RWPE1 (cell line): ENCODE data around the gene BSPRY.

Experiments
- CTCF ChIA-PET: fragments of 350-600 bp; sonication (Branson Sonifier 250); formaldehyde crosslinking; extraction: SDS; loops from one replicate; lab custom pipeline; 2021; lab: Yijun Ruan, JAX
- POLR2A ChIA-PET: fragments of 400-600 bp; formaldehyde crosslinking; extraction: SDS; loops from one replicate; lab custom pipeline; 2020; ENCODE audit warnings: antibody characterized with exemption; ENCODE audit not compliant: low non-redundant PET; lab: Yijun Ruan, JAX
- DNase-seq: peaks from one replicate; pipeline ENCODE4 v3.0.0; 2012; ENCODE audit warnings: low spot score
- H3K27ac ChIP-seq: fragments of 450-650 bp; 2 replicates; pipeline ENCODE4 v1.5.1; 2017
- TF ChIP-seq, protein P1 (sequence below): fragments of 450-650 bp; conservative IDR thresholded peaks from 2 replicates; pipeline ENCODE4 v1.5.1; 2017; ENCODE audit warnings: low read depth, mild to moderate bottlenecking

BSPRY gene

GRCh38 chr9:113416149-113416721 is 66.9 kb downstream of the BSPRY start:
- H3K27ac ChIP-seq, result no peak overlapping the region
- TF ChIP-seq, protein P1, sequence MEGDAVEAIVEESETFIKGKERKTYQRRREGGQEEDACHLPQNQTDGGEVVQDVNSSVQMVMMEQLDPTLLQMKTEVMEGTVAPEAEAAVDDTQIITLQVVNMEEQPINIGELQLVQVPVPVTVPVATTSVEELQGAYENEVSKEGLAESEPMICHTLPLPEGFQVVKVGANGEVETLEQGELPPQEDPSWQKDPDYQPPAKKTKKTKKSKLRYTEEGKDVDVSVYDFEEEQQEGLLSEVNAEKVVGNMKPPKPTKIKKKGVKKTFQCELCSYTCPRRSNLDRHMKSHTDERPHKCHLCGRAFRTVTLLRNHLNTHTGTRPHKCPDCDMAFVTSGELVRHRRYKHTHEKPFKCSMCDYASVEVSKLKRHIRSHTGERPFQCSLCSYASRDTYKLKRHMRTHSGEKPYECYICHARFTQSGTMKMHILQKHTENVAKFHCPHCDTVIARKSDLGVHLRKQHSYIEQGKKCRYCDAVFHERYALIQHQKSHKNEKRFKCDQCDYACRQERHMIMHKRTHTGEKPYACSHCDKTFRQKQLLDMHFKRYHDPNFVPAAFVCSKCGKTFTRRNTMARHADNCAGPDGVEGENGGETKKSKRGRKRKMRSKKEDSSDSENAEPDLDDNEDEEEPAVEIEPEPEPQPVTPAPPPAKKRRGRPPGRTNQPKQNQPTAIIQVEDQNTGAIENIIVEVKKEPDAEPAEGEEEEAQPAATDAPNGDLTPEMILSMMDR, result no peak
- CTCF ChIA-PET, result interaction anchor here (0.7 kb wide), 1 partner anchor 233 kb away, joined by 5 read pairs; no protein-coding TSS in a partner anchor
- no peak for DNase-seq
- POLR2A ChIA-PET, result no interaction called here

- H3K27ac ChIP-seq, result no peak overlapping the region
- DNase-seq, result no peak
- POLR2A ChIA-PET, result no interaction called here
- CTCF ChIA-PET, result no interaction called here
- TF ChIP-seq, protein P1, result no peak
Observed at GRCh38 chr9:113417370-113417769, 68.0 kb downstream of the BSPRY start.
